ENCODE results near the gene HMG20A.

HMG20A gene

DNA sequence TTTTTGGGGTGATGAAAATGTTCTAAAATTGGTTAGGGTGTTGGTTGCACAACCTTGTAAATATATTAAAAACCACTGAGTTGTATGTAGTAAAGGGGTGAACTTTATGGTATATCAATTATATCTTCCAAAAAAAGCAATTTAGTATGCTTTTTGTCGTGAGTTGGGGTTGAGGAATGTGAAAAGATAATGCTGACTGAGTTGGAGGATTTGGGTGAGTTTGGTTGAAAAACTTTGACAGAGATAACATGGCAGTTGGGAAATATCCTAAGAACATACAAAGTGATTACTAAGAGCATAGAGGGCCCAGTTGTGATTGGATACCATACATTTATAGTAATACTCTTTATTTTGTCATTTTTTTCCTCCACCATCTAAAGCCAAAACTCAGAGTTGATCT is 33.6 kb downstream of the HMG20A start:
- H3K79me1 ChIP-seq (ENCODE audit: low read depth, low read length): no peaks in the 10 kb centered on the region
- WGBS, 2 donors (ENCODE audit: extremely low coverage in 2 of 2, insufficient read length in 2 of 2, insufficient replicate concordance in 1 of 2): 100% methylated on average over 1 of the region's 1 CpG; no CpG with 5 or more reads in 1 of the 2 donors
- no peak overlapping the region for H3K27ac ChIP-seq (replicated peaks; ENCODE audit: low read length)
- H3K23ac ChIP-seq (ENCODE audit: low read depth, low read length, poor library complexity): no peak overlapping the region
- no peak overlapping the region for H3K4ac ChIP-seq (ENCODE audit: low read length)
- no peaks in the 10 kb centered on the region for H3K27me3 ChIP-seq (ENCODE audit: control insufficient read depth in 3 of 3, insufficient read depth in 3 of 3, low read depth in 1 of 3, low read length in 3 of 3)
- no peak overlapping the region for H2AFZ ChIP-seq (ENCODE audit: low read length)
- no peak overlapping the region for H2BK12ac ChIP-seq (ENCODE audit: low read length)
- DNase-seq (ENCODE audit: low spot score): no peak
- H3K18ac ChIP-seq (ENCODE audit: low read length): no peak overlapping the region
- H3K14ac ChIP-seq (ENCODE audit: low read length): no peak overlapping the region
- H4K8ac ChIP-seq (ENCODE audit: low read depth, low read length): no peak overlapping the region
- H2BK5ac ChIP-seq (ENCODE audit: low read length): no peak overlapping the region
- no peak overlapping the region for H3K4me2 ChIP-seq (ENCODE audit: insufficient read depth, low read length, poor library complexity, severe bottlenecking)
- no peak overlapping the region for H2AK5ac ChIP-seq (ENCODE audit: low read depth, low read length)
- H2BK120ac ChIP-seq (ENCODE audit: low read depth, low read length): no peak overlapping the region
- peaks cover 0 to 3% of the 10 kb centered on the region in 2 donors for H3K4me1 ChIP-seq (ENCODE audit: control insufficient read depth in 2 of 2, insufficient read depth in 1 of 2, low read depth in 1 of 2, low read length in 2 of 2)
- H3K36me3 ChIP-seq (replicated peaks in 1 of 2; ENCODE audit: control insufficient read depth in 2 of 2, insufficient read depth in 2 of 2, low read length in 2 of 2): peaks cover 3 to 31% of the 10 kb centered on the region in 2 donors
- H3K4me3 ChIP-seq (ENCODE audit: low read length in 2 of 2): no peak overlapping the region
- H4K91ac ChIP-seq (ENCODE audit: low read depth, low read length, poor library complexity): no peak overlapping the region
- H2BK15ac ChIP-seq (ENCODE audit: low read length): no peak overlapping the region
- peaks cover 1 to 12% of the 10 kb centered on the region in 2 donors for H3K9me3 ChIP-seq (replicated peaks in 1 of 2; ENCODE audit: control insufficient read depth in 2 of 2, insufficient read depth in 1 of 2, low read depth in 1 of 2, low read length in 2 of 2)
- no peak overlapping the region for H3K9ac ChIP-seq (ENCODE audit: low read depth, low read length, poor library complexity)

DNA sequence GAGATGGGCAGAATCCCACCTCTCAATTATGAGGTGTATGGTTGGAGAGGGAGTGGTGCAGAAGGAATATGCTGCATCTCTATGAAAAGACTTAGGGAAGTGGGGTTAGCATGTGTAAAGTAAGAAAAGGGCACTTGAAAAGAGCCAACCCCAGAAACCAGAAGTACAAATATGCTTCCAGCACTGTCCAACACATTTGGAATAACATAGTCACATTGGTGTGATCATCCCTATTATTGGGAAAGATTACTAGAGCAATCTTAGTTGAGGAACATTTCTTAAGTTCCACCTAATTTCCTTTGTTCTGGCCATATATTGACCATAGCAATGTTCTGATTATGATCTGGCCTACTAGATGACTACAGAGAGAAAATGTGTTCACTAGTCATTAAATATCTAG is 34.3 kb downstream of the HMG20A start:
- no peak overlapping the region for H3K27ac ChIP-seq (replicated peaks; ENCODE audit: low read length)

DNA sequence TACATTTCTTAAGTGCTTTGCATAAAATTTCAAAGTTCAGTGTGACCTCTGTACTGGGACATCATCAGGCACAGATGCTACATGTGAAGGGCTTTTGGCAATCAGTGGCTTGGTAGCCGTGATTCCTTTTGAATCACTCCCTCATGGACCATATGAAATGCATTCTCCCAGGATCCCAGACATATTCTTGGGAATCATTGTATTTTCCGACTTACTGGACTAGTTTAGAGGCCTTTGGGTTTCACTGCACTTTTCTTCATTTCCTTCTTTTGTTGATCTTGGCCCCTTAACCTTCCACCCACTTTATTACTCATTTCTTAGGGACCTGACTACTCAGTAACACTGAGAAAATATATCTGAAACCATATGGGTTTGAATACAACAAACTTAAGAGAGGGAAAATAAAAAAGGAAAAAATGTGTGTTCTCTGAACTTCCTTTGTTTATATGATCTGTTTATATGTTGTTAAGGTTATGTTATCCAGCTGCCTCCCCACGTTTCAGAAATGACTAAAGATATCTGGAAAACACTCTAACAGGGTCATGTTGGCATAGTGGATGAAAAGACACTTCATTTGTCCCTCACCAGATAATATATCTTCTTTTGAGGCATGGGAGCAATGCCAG is 35.1 kb downstream of the HMG20A start:
- Histone ChIP-seq H3K9ac (ENCODE audit: low read depth, low read length, poor library complexity) (no peak overlapping the region), H3K27me3 (ENCODE audit: control insufficient read depth in 3 of 3, insufficient read depth in 3 of 3, low read depth in 1 of 3, low read length in 3 of 3) (no peaks in the 10 kb centered on the region), H2BK15ac (ENCODE audit: low read length) (no peak overlapping the region), H4K8ac (ENCODE audit: low read depth, low read length) (no peak overlapping the region), H2BK5ac (ENCODE audit: low read length) (no peak overlapping the region), H3K9me3 (replicated peaks in 1 of 2; ENCODE audit: control insufficient read depth in 2 of 2, insufficient read depth in 1 of 2, low read depth in 1 of 2, low read length in 2 of 2) (peaks cover 0 to 7% of the 10 kb centered on the region in 2 donors), H2AK5ac (ENCODE audit: low read depth, low read length) (no peak overlapping the region), H3K4ac (ENCODE audit: low read length) (no peak overlapping the region), H3K4me2 (ENCODE audit: insufficient read depth, low read length, poor library complexity, severe bottlenecking) (no peak overlapping the region), H3K4me1 (ENCODE audit: control insufficient read depth in 2 of 2, insufficient read depth in 1 of 2, low read depth in 1 of 2, low read length in 2 of 2) (peaks cover 0 to 3% of the 10 kb centered on the region in 2 donors), H3K79me1 (ENCODE audit: low read depth, low read length) (no peaks in the 10 kb centered on the region), H2AFZ (ENCODE audit: low read length) (no peak overlapping the region), H3K14ac (ENCODE audit: low read length) (no peak overlapping the region), H3K36me3 (replicated peaks in 1 of 2; ENCODE audit: control insufficient read depth in 2 of 2, insufficient read depth in 2 of 2, low read length in 2 of 2) (peaks cover 3 to 34% of the 10 kb centered on the region in 2 donors), H2BK12ac (ENCODE audit: low read length) (no peak overlapping the region), H4K91ac (ENCODE audit: low read depth, low read length, poor library complexity) (no peak overlapping the region), H2BK120ac (ENCODE audit: low read depth, low read length) (no peak overlapping the region), H3K4me3 (ENCODE audit: low read length in 2 of 2) (no peak overlapping the region), H3K27ac (replicated peaks; ENCODE audit: low read length) (no peak overlapping the region), H3K18ac (ENCODE audit: low read length) (no peak overlapping the region), H3K23ac (ENCODE audit: low read depth, low read length, poor library complexity) (no peak overlapping the region)
- no CpG with 5 or more reads among the region's 3 CpGs for WGBS, 2 donors (ENCODE audit: extremely low coverage in 2 of 2, insufficient read length in 2 of 2, insufficient replicate concordance in 1 of 2)
- no peak for DNase-seq (ENCODE audit: low spot score)

More for the DNA sequence above, 34.3 kb downstream of the HMG20A start:
- Histone ChIP-seq H3K9me3 (replicated peaks in 1 of 2; ENCODE audit: control insufficient read depth in 2 of 2, insufficient read depth in 1 of 2, low read depth in 1 of 2, low read length in 2 of 2) (peaks cover 1 to 12% of the 10 kb centered on the region in 2 donors), H2BK12ac (ENCODE audit: low read length) (no peak overlapping the region), H3K4ac (ENCODE audit: low read length) (no peak overlapping the region), H3K4me2 (ENCODE audit: insufficient read depth, low read length, poor library complexity, severe bottlenecking) (no peak overlapping the region), H3K18ac (ENCODE audit: low read length) (no peak overlapping the region), H2BK15ac (ENCODE audit: low read length) (no peak overlapping the region), H2BK120ac (ENCODE audit: low read depth, low read length) (no peak overlapping the region), H3K27me3 (ENCODE audit: control insufficient read depth in 3 of 3, insufficient read depth in 3 of 3, low read depth in 1 of 3, low read length in 3 of 3) (no peaks in the 10 kb centered on the region), H2BK5ac (ENCODE audit: low read length) (no peak overlapping the region), H2AK5ac (ENCODE audit: low read depth, low read length) (no peak overlapping the region), H4K8ac (ENCODE audit: low read depth, low read length) (no peak overlapping the region), H3K9ac (ENCODE audit: low read depth, low read length, poor library complexity) (no peak overlapping the region), H3K4me3 (ENCODE audit: low read length in 2 of 2) (no peak overlapping the region), H2AFZ (ENCODE audit: low read length) (no peak overlapping the region), H3K79me1 (ENCODE audit: low read depth, low read length) (no peaks in the 10 kb centered on the region), H3K36me3 (replicated peaks in 1 of 2; ENCODE audit: control insufficient read depth in 2 of 2, insufficient read depth in 2 of 2, low read length in 2 of 2) (peaks cover 3 to 33% of the 10 kb centered on the region in 2 donors), H3K23ac (ENCODE audit: low read depth, low read length, poor library complexity) (no peak overlapping the region), H4K91ac (ENCODE audit: low read depth, low read length, poor library complexity) (no peak overlapping the region), H3K4me1 (ENCODE audit: control insufficient read depth in 2 of 2, insufficient read depth in 1 of 2, low read depth in 1 of 2, low read length in 2 of 2) (peaks cover 0 to 3% of the 10 kb centered on the region in 2 donors), H3K14ac (ENCODE audit: low read length) (no peak overlapping the region)
- no peak for DNase-seq (ENCODE audit: low spot score)

DNA sequence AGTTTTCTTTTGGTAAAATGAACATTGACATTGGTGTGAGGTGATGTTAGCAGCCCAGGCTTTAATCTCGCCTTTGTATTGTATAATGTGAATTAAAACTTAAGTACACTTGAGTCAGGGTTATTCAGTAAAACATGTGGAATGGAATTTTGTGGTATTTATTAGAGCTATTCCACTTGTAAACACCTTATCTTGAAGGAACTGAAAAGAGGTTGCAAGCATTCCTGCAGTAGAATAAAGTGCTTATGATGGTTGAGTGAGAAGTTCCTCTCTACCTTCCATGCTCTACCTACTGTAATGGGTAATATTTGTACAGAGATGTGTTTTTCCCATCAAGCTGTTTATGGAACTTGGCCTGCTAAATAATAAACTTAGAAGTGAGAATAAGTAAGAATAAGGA is 36.1 kb downstream of the HMG20A start:
- peaks cover 3 to 37% of the 10 kb centered on the region in 2 donors for H3K36me3 ChIP-seq (replicated peaks in 1 of 2; ENCODE audit: control insufficient read depth in 2 of 2, insufficient read depth in 2 of 2, low read length in 2 of 2)
- H3K18ac ChIP-seq (ENCODE audit: low read length): no peak overlapping the region
- no peak overlapping the region for H2BK12ac ChIP-seq (ENCODE audit: low read length)
- no peak overlapping the region for H2BK120ac ChIP-seq (ENCODE audit: low read depth, low read length)
- H3K27ac ChIP-seq (replicated peaks; ENCODE audit: low read length): no peak overlapping the region
- H3K4me3 ChIP-seq (ENCODE audit: low read length in 2 of 2): no peak overlapping the region
- H2BK15ac ChIP-seq (ENCODE audit: low read length): no peak overlapping the region
- no peak for DNase-seq (ENCODE audit: low spot score)
- no peaks in the 10 kb centered on the region for H3K79me1 ChIP-seq (ENCODE audit: low read depth, low read length)
- H4K8ac ChIP-seq (ENCODE audit: low read depth, low read length): no peak overlapping the region
- no peak overlapping the region for H2AK5ac ChIP-seq (ENCODE audit: low read depth, low read length)
- H3K9me3 ChIP-seq (replicated peaks in 1 of 2; ENCODE audit: control insufficient read depth in 2 of 2, insufficient read depth in 1 of 2, low read depth in 1 of 2, low read length in 2 of 2): no peaks in the 10 kb centered on the region
- no peak overlapping the region for H3K9ac ChIP-seq (ENCODE audit: low read depth, low read length, poor library complexity)
- H3K4ac ChIP-seq (ENCODE audit: low read length): no peak overlapping the region
- no CpG with 5 or more reads among the region's 1 CpG for WGBS, 2 donors (ENCODE audit: extremely low coverage in 2 of 2, insufficient read length in 2 of 2, insufficient replicate concordance in 1 of 2)
- no peak overlapping the region for H2BK5ac ChIP-seq (ENCODE audit: low read length)
- H4K91ac ChIP-seq (ENCODE audit: low read depth, low read length, poor library complexity): no peak overlapping the region
- no peak overlapping the region for H3K14ac ChIP-seq (ENCODE audit: low read length)
- no peak overlapping the region for H3K4me2 ChIP-seq (ENCODE audit: insufficient read depth, low read length, poor library complexity, severe bottlenecking)
- H3K27me3 ChIP-seq (ENCODE audit: control insufficient read depth in 3 of 3, insufficient read depth in 3 of 3, low read depth in 1 of 3, low read length in 3 of 3): no peaks in the 10 kb centered on the region
- no peak overlapping the region for H2AFZ ChIP-seq (ENCODE audit: low read length)
- H3K4me1 ChIP-seq (ENCODE audit: control insufficient read depth in 2 of 2, insufficient read depth in 1 of 2, low read depth in 1 of 2, low read length in 2 of 2): peaks cover 0 to 3% of the 10 kb centered on the region in 2 donors
- no peak overlapping the region for H3K23ac ChIP-seq (ENCODE audit: low read depth, low read length, poor library complexity)

All from neuronal stem cell (in vitro differentiated cells).